GM12873 (cell line): ENCODE measurements around the gene RGS6.

Experiments
- TF ChIP-seq, protein P1 (sequence below): IDR thresholded peaks from 2 replicates; pipeline ENCODE4 v1.5.1; 2012; ENCODE audit warnings: low read depth, mild to moderate bottlenecking, moderate library complexity, low read length, control low read depth; ENCODE audit not compliant: insufficient read depth; ENCODE audit errors: missing control alignments

Gene RGS6

DNA sequence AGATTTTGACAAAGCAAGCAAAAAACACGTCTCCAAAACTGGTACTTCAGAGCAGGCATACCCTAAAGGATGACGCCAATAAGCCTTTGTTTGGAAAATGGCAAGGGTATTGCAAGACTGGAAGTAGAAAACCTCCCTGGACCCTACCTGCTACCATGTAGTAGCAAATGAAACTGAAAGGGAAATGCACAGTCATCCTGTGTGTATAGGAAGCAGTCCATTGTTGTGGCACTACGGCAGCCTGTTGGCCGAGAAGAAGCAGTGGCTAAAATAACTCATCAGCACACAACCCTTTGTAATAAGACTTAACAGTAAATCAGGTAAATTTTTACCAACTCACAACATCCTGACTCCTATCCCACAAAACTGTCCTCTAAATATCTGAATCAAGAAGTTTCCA is 386.4 kb downstream of the RGS6 start:
- TF ChIP-seq, protein P1, sequence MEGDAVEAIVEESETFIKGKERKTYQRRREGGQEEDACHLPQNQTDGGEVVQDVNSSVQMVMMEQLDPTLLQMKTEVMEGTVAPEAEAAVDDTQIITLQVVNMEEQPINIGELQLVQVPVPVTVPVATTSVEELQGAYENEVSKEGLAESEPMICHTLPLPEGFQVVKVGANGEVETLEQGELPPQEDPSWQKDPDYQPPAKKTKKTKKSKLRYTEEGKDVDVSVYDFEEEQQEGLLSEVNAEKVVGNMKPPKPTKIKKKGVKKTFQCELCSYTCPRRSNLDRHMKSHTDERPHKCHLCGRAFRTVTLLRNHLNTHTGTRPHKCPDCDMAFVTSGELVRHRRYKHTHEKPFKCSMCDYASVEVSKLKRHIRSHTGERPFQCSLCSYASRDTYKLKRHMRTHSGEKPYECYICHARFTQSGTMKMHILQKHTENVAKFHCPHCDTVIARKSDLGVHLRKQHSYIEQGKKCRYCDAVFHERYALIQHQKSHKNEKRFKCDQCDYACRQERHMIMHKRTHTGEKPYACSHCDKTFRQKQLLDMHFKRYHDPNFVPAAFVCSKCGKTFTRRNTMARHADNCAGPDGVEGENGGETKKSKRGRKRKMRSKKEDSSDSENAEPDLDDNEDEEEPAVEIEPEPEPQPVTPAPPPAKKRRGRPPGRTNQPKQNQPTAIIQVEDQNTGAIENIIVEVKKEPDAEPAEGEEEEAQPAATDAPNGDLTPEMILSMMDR = no peak

DNA sequence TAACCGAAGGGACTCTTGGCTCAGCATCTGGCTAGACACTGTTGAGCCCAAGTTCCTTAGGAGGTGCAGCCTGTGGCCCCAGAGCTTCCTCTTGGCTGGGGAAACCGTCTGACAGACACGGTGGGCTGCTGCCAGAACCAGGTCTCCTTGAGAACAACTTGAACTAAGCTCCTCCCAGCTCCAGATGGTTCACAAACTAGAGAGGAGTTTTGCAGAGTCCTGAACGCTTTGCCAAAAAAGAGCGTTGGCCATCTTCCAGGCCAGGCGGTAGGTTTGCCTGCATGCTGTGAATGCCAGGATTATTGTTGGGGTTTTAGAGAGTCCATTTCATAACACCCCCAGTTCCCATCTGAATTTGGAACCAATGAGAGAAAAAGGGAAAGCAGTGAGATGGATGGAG is 399.8 kb downstream of the RGS6 start:
- TF ChIP-seq, protein P1 = no peak

DNA sequence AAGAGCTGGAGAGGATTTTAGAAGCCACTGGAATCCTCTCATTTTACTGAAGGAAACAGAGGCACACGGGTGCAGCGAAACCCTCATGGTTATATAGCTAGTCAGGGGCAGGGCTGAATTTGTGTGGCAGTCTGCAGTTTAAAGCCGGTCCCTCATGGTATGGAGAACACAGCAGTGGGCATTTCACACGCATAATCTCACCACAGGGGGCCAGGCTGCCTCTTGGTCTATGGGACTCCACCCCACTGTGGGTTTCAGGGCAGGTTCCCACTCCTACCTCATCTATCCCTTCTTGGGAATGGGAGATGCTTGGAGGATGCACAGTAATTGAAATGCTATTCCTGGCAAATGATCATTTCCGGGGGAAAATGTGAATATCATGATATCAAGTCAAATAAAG is 400.6 kb downstream of the RGS6 start:
- TF ChIP-seq, protein P1 = no peak

DNA sequence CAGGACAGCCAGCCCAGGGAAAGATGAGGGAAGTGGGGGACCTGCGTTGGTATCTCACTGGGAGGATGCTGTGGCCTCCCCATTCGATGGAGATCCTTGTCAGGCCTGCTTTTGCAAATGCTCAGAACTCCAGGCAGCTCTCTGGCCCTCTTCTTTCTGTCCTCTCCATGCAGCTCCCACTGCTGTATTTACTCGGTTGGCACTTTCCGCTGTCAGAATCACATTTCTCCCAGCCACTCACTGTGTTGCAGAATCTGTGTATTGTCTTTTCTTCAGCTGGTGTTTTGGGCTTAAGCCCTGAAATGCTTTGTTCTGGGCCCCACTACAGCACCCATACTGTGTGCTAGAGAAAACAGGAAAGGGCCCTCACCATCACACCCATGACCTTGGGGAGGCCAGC is 401.1 kb downstream of the RGS6 start:
- TF ChIP-seq, protein P1 = no peak

DNA sequence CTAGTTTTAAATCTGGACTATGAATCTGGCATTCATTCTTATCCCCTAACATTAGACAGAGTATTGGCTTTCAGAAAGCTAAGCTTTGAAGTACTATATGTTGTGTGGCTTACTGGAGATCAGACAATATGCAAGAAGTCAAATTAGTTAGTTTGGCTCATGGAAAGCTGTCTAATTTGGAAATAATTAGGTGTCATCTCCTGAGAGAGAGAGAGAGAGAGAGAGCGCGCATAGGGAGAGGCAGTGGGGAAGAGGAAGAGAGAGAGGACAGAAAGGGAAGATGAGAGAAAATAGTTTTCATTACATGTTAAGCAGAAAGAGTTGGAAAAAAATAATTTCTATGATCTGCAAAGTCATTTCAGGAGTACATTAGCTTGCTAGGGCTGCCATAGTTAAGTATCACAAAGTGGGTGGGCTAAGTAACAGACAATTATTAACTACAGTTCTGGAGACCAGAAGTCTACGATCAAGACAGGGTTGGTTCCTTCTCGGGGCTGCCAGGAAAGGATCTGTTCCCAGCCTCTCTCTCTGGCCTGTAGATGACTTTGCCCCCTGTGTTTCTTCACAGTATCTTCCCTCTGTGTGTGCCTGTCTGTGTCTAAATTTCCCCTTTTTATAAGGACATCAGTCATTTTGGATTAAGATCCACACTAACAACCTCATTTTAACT is 404.2 kb downstream of the RGS6 start:
- TF ChIP-seq, protein P1 = no peak

DNA sequence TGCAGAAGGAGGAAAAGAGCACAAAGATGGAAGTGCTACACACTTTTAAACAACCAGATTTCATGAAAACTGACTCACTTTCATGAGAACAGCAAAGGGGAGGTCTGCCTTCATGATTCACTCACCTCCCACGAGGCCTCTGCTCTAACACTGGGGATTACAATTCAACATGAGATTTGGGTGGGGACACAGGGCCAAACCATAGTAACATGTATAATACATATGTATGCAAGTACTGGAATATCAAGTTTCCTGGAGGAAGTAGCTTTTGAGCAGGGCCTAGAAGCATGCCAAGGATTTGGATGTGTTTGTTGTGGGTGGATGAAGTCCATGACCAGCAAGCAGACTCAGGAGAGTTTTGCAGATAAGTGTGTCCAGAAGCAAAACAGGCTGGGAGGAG is 409.0 kb downstream of the RGS6 start:
- TF ChIP-seq, protein P1 = no peak

DNA sequence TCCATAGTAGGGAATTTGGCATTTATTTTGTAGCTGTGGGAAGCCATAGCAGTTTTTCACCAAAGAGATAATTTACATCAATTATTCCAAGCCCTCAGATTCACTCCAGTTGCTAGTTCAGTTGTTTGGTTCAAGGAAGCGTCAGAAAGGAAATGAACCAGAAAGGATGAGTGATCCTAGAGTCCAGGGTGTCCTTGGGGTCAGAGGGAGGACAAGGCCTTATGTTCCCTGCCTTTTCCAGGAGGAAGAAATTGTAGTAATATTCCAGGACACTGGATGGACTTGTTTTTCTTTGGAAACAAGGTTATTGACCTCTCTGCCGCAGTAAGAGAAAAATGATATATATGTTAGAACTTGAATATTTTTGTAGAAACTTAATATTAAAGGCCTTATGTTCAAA is 409.5 kb downstream of the RGS6 start:
- TF ChIP-seq, protein P1 = no peak

DNA sequence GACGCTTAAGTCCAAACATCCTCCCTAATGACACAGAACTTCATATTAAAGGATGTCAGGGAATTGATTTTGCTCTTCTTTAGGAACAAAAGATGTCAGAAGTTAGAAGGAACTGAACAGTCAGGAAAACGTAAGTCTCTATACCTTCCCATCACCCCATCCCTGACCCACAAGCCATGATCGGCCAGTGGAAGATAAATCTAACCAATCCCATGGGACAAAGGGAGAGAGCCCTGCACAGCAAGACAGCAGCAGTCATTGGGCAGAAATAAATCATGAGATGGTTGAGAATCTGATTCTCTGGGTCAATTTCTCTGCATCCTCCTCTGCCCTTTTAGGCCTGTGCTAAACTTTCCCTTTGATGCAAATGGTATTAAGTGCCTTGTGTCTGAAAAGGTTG is 414.9 kb downstream of the RGS6 start:
- TF ChIP-seq, protein P1 = no peak
